A549 (cell line): Measurements from ENCODE around the gene CTXN1. TPM values are rescaled to one million over a fixed set of nuclear protein-coding genes. Genes with fewer than 3 reads are reported as not detected.

Experiments used
- ATAC-seq, 2 experiments: fragments of 200-7000 bp in 1 of 2; fragments of >200 bp in 1 of 2; cut with Nextera tagmentation in 1 of 2; cut with Tn5 transposase in 1 of 2; 3 replicates each; pipeline versions ENCODE4 v1.8.0 to v1.9.1; 2018 to 2020; ENCODE audit warnings: mild to moderate bottlenecking in 1 of 2, moderate library complexity in 1 of 2
- CTCF ChIA-PET: fragments of 300-600 bp; sonication (Branson Sonifier 250); formaldehyde crosslinking; extraction: SDS; loops from one replicate; lab custom pipeline; 2021; ENCODE audit warnings: antibody characterized with exemption, inconsistent platforms; lab: Yijun Ruan, JAX
- POLR2A ChIA-PET: fragments of 350-600 bp; formaldehyde crosslinking; extraction: SDS; loops from one replicate; lab custom pipeline; 2021; ENCODE audit warnings: antibody characterized with exemption, inconsistent platforms; lab: Yijun Ruan, JAX
- DNase-seq, 2 experiments: peaks; one replicate each; pipeline versions ENCODE4 v3.0.0 to v3.0.0-alpha.2; 2011 to 2016; ENCODE audit warnings: low read depth in 1 of 2, low spot score in 1 of 2
- FAIRE-seq: peaks from 2 replicates; lab custom pipeline; 2011; peaks lifted over from hg19 to GRCh38; lab: Jason Lieb, UNC
- H3K27ac ChIP-seq, 2 experiments: fragments of >200 bp; sonication (Bioruptor Twin); formaldehyde crosslinking; 3 replicates each; pipeline ENCODE4 v1.5.1; 2016 to 2017
- H3K4me1 ChIP-seq: fragments of >200 bp; sonication (Bioruptor Twin); formaldehyde crosslinking; 3 replicates; pipeline ENCODE4 v1.6.1; 2016
- H3K4me2 ChIP-seq: fragments of >200 bp; sonication (Bioruptor Twin); formaldehyde crosslinking; 3 replicates; pipeline ENCODE4 v1.6.1; 2016
- H3K4me3 ChIP-seq: fragments of >200 bp; sonication (Bioruptor Twin); formaldehyde crosslinking; 3 replicates; pipeline ENCODE4 v1.5.1; 2016
- H3K9me3 ChIP-seq: fragments of >200 bp; sonication (Bioruptor Twin); formaldehyde crosslinking; 3 replicates; pipeline ENCODE4 v1.6.1; 2016
- CBX2 ChIP-seq: fragments of 200-600 bp; sonication (generic); IDR thresholded peaks from 2 replicates; pipeline ENCODE4 v1.6.1; 2016; ENCODE audit warnings: low read depth, mild to moderate bottlenecking, borderline replicate concordance
- EHF ChIP-seq: fragments of 250-450 bp; sonication (Bioruptor Pico); IDR thresholded peaks from 2 replicates; pipeline ENCODE4 v1.5.0; 2020; ENCODE audit warnings: mild to moderate bottlenecking
- EHMT2 ChIP-seq: fragments of 200-600 bp; sonication (generic); IDR thresholded peaks from 2 replicates; pipeline ENCODE4 v1.6.1; 2016; ENCODE audit warnings: antibody characterized with exemption, low read depth, mild to moderate bottlenecking, moderate library complexity
- GATA3 ChIP-seq: IDR thresholded peaks from 2 replicates; pipeline ENCODE4 v1.6.1; 2012; ENCODE audit warnings: borderline replicate concordance
- HMGXB4 ChIP-seq: fragments of 250-450 bp; sonication (Bioruptor Pico); IDR thresholded peaks from 2 replicates; pipeline ENCODE4 v1.5.0; 2021; ENCODE audit warnings: mild to moderate bottlenecking, moderate library complexity, borderline replicate concordance
- JUN ChIP-seq, 2 experiments: fragments of >200 bp; sonication (Bioruptor Twin); formaldehyde crosslinking; IDR thresholded peaks; 2 replicates in 1 of 2; 3 replicates in 1 of 2; pipeline ENCODE4 v1.6.1; 2016 to 2017
- JUNB ChIP-seq: fragments of >200 bp; sonication (Bioruptor Twin); formaldehyde crosslinking; IDR thresholded peaks from 2 replicates; pipeline ENCODE4 v1.6.1; 2016
- KDM1A ChIP-seq: fragments of 200-600 bp; sonication (generic); IDR thresholded peaks from 2 replicates; pipeline ENCODE4 v1.6.1; 2016; ENCODE audit warnings: low read depth, mild to moderate bottlenecking
- MAFK ChIP-seq: fragments of 450-650 bp; IDR thresholded peaks from 2 replicates; pipeline ENCODE4 v1.6.1; 2014; ENCODE audit not compliant: partially characterized antibody
- MYC ChIP-seq: IDR thresholded peaks from 2 replicates; pipeline ENCODE4 v1.6.1; 2012; ENCODE audit warnings: mild to moderate bottlenecking, inconsistent platforms, low read length, improper control_type of control experiment, borderline replicate concordance
- NR3C1 ChIP-seq: fragments of >200 bp; sonication (Bioruptor Twin); formaldehyde crosslinking; IDR thresholded peaks from 3 replicates; pipeline ENCODE4 v1.6.1; 2017
- RARB ChIP-seq: fragments of 250-450 bp; sonication (Bioruptor Pico); IDR thresholded peaks from 2 replicates; pipeline ENCODE4 v1.8.0; 2021; ENCODE audit warnings: mild to moderate bottlenecking, moderate library complexity
- RNF2 ChIP-seq: fragments of 200-600 bp; sonication (generic); IDR thresholded peaks from 2 replicates; pipeline ENCODE4 v1.6.1; 2016; ENCODE audit warnings: low read depth, mild to moderate bottlenecking, antibody characterized with exemption, moderate library complexity, borderline replicate concordance
- TFCP2L1 ChIP-seq: fragments of 250-450 bp; sonication (Bioruptor Pico); IDR thresholded peaks from 2 replicates; pipeline ENCODE4 v1.5.0; 2021; ENCODE audit warnings: mild to moderate bottlenecking
- USF2 ChIP-seq: fragments of 450-650 bp; IDR thresholded peaks from 2 replicates; pipeline ENCODE4 v1.6.1; 2014; ENCODE audit warnings: antibody characterized with exemption
- ZFP36 ChIP-seq: fragments of 450-650 bp; IDR thresholded peaks from 2 replicates; pipeline ENCODE4 v1.6.1; 2014; ENCODE audit warnings: borderline replicate concordance; ENCODE audit not compliant: partially characterized antibody
- WGBS: methylation state at CpG from one replicate; pipeline ENCODE4 v1.1.6; 2017; ENCODE audit errors: missing lambda C conversion rate; 5-methylcytosine and 5-hydroxymethylcytosine counted together
- polyA plus RNA-seq, 4 experiments: library from polyadenylated mRNA; depleted of rRNA in 3 of 4; stranded (reverse); fragments of >200 nt; fragmentation: RNase III in 1 of 4; extraction: RNeasy Plus Mini Kit Qiagen cat#74134 plus additional on column Dnase treatment in 1 of 4; gene quantifications; 2 replicates in 3 of 4; 3 replicates in 1 of 4; pipeline ENCODE4 v1.2.3, GENCODE V29; 2011 to 2017
- TF ChIP-seq, protein P1 (sequence below): fragments of 150-350 bp; IDR thresholded peaks from 2 replicates; pipeline ENCODE4 v1.6.1; 2014; ENCODE audit warnings: low read depth, mild to moderate bottlenecking, low read length
- TF ChIP-seq, protein P2 (sequence below): IDR thresholded peaks from 2 replicates; pipeline ENCODE4 v1.6.1; 2012; ENCODE audit warnings: low read depth, borderline replicate concordance
- TF ChIP-seq, protein P3 (sequence below): IDR thresholded peaks from 2 replicates; pipeline ENCODE4 v1.6.1; 2012

Gene CTXN1
- polyA plus RNA-seq, 2 of the 4 experiments (the other 2 are of a cell fraction), result 1.2 to 9.9 TPM

- no peak for TF ChIP-seq RARB (CRISPR knock-in tag)
Observed at GRCh38 chr19:7934766-7935165, 8.8 kb upstream of the CTXN1 start (continued).

DNA sequence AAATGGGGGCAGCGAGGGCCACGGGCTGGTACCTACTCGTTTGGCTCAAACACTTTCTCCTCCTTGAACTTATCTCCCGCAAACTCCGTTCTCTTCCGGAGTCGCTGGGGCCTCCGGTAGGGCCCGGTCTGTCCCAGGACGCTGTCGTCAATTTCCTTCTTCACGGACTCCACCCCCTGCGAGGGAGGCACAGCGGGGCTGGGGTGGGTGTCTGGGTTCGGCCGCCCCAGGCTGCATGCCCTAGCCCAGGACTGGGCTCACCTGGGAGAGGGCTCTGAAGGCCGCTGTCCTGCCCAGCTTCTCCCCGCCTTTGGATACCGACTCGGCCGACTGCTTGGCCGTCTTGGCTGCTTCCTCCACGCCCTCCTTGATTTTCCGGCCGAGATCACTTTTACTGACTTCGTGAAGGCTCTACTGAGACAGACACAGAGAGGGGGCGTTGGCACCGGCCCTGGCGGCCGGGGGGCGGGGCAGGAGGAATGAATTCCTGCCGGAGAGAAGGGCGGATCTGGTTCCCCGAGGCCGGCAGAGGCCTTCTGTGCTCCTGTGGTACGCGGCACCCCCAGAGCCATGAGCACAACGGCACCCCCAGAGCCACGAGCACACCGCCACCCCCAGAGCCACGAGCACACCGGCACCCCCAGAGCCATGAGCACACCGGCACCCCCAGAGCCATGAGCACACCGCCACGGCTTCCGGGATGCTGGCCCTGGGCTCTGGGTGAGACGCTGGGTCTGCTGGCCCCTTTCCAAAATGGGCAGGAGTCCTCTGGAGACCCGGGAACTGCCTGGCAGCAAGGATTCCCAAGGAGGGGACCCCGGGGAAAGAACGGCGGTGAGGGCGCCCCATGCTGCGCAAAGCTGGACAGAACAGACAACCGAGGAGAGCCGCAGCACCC is 8.1 kb upstream of the CTXN1 start:
- Histone ChIP-seq H3K27ac (no peak overlapping the region), H3K4me3 (no peak overlapping the region), H3K4me2 (no peak overlapping the region), H3K9me3 (no peaks in the 10 kb centered on the region), H3K4me1 (peaks cover 6% of the 10 kb centered on the region)
- FAIRE-seq, result no peak
- CTCF ChIA-PET, result interaction anchor here (5.7 kb wide), 1 partner anchor 9 kb away, joined by 56 read pairs; the partner anchor contains the start of gene TIMM44
- POLR2A ChIA-PET, result interaction anchor here (0.6 to 1.4 kb wide), 2 partner anchors 10 to 14 kb away, joined by 3 to 5 read pairs; partner anchors contain the start of genes SNAPC2 and TIMM44
- DNase-seq, result no peak
- 95% methylated on average over 40 of the region's 55 CpGs for WGBS
- no peak for ATAC-seq
- TF ChIP-seq ZFP36 (no peak), JUNB (no peak), USF2 (no peak), JUN (IDR thresholded peaks at IDR 0.05) (no peak), GATA3 (no peak), CBX2 (no peak), EHMT2 (no peak), HMGXB4 (CRISPR knock-in tag) (no peak), RNF2 (no peak), EHF (CRISPR knock-in tag) (no peak), MYC (no peak), NR3C1 (no peak), KDM1A (no peak), MAFK (no peak), TFCP2L1 (no peak)
- TF ChIP-seq, protein P1, sequence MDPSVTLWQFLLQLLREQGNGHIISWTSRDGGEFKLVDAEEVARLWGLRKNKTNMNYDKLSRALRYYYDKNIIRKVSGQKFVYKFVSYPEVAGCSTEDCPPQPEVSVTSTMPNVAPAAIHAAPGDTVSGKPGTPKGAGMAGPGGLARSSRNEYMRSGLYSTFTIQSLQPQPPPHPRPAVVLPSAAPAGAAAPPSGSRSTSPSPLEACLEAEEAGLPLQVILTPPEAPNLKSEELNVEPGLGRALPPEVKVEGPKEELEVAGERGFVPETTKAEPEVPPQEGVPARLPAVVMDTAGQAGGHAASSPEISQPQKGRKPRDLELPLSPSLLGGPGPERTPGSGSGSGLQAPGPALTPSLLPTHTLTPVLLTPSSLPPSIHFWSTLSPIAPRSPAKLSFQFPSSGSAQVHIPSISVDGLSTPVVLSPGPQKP, result no peak
- TF ChIP-seq, protein P2, sequence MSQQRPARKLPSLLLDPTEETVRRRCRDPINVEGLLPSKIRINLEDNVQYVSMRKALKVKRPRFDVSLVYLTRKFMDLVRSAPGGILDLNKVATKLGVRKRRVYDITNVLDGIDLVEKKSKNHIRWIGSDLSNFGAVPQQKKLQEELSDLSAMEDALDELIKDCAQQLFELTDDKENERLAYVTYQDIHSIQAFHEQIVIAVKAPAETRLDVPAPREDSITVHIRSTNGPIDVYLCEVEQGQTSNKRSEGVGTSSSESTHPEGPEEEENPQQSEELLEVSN, result no peak
- TF ChIP-seq, protein P3, sequence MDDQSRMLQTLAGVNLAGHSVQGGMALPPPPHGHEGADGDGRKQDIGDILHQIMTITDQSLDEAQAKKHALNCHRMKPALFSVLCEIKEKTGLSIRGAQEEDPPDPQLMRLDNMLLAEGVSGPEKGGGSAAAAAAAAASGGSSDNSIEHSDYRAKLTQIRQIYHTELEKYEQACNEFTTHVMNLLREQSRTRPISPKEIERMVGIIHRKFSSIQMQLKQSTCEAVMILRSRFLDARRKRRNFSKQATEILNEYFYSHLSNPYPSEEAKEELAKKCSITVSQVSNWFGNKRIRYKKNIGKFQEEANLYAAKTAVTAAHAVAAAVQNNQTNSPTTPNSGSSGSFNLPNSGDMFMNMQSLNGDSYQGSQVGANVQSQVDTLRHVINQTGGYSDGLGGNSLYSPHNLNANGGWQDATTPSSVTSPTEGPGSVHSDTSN, result no peak
